Stimulated activated naive B cell treated with anti-CD40 and anti-IgM and Interleukin-4, amounts not matched to agents 10 μg/mL and 1 μg/mL and 100 μg/mL, for 72 hours (primary cell): Measurements from ENCODE around the gene HSPA1B.
"Not testable (repeated sequence)": the region's sequence is repeated elsewhere in the genome, so short reads cannot be mapped to it uniquely, and the experiment has no call there.

ENCODE experiments used
- ATAC-seq, 2 donors: fragments of 150-1000 bp; cut with Tn5 transposase; replicated peaks; 2 replicates each; pipeline ENCODE4 v1.10.0; 2021; ENCODE audit warnings: moderate library complexity in 1 of 2
- DNase-seq: peaks from one replicate; pipeline ENCODE4 v3.0.0; 2021
- H3K27ac Mint-ChIP-seq: one replicate; pipeline ENCODE4 v1.8.0; 2022; ENCODE audit warnings: mild to moderate bottlenecking, mixed read lengths
- H3K27me3 Mint-ChIP-seq, 2 donors: one replicate each; pipeline ENCODE4 v1.8.0; 2022; ENCODE audit warnings: mixed read lengths in 2 of 2
- H3K36me3 Mint-ChIP-seq, 2 donors: one replicate each; pipeline ENCODE4 v1.8.0; 2022; ENCODE audit warnings: mixed read lengths in 2 of 2, mild to moderate bottlenecking in 1 of 2
- H3K4me1 Mint-ChIP-seq, 2 donors: one replicate each; pipeline ENCODE4 v1.8.0; 2022; ENCODE audit warnings: mixed read lengths in 2 of 2, mild to moderate bottlenecking in 1 of 2
- H3K4me3 Mint-ChIP-seq, 2 donors: one replicate each; pipeline ENCODE4 v1.8.0; 2022; ENCODE audit warnings: mild to moderate bottlenecking in 2 of 2, mixed read lengths in 2 of 2, moderate library complexity in 1 of 2
- H3K9me3 Mint-ChIP-seq, 2 donors: one replicate each; pipeline ENCODE4 v1.8.0; 2022; ENCODE audit warnings: mixed read lengths in 2 of 2, mild to moderate bottlenecking in 1 of 2

HSPA1B gene

GRCh38 chr6:31865205-31866118 is 37.9 kb downstream of the HSPA1B start:
- DNase-seq (no peak), ATAC-seq (no peak)
- Mint-ChIP-seq H3K4me1 (peaks cover 18 to 36% of the 10 kb centered on the region in 2 donors), H3K9me3 (no peaks in the 10 kb centered on the region), H3K4me3 (no peak overlapping the region), H3K27me3 (peaks cover 0 to 6% of the 10 kb centered on the region in 2 donors), H3K27ac (peak overlapping the region; percentile 25), H3K36me3 (peaks cover 4 to 13% of the 10 kb centered on the region in 2 donors)

GRCh38 chr6:31868658-31868971 is 41.1 kb downstream of the HSPA1B start:
- not testable (repeated sequence) for ATAC-seq, H3K36me3 Mint-ChIP-seq

DNA sequence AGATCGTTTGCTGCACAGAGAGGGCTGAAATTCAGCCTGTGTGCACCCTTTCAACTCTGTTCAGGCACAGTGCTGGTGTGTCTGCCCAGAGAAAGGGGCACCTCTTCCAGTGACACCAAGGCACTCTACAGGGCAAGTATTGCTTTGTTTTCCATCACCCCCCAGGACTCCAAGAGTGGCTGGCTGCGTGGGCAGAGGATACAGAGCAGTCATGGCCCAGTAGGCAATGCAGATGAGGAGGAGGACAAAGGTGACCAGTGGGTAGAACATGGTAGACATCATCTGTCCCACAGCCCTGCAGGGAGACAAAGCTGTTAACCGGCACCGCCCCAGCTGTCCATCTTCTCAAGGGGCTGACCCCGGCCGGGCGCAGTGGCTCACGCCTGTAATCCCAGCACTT is 41.8 kb downstream of the HSPA1B start:
- Mint-ChIP-seq H3K9me3 (no peaks in the 10 kb centered on the region), H3K27me3 (peaks cover 6 to 11% of the 10 kb centered on the region in 2 donors), H3K36me3 (no peaks in the 10 kb centered on the region), H3K4me1 (peaks cover 4 to 9% of the 10 kb centered on the region in 2 donors), H3K4me3 (no peak overlapping the region), H3K27ac (no peak overlapping the region)
- DNase-seq, result no peak
- ATAC-seq, result no peak

More at GRCh38 chr6:31868658-31868971, 41.1 kb downstream of the HSPA1B start:
- not testable (repeated sequence) for H3K9me3 Mint-ChIP-seq, H3K27ac Mint-ChIP-seq, H3K4me3 Mint-ChIP-seq, DNase-seq
- peaks cover 6 to 11% of the 10 kb centered on the region in 2 donors for H3K27me3 Mint-ChIP-seq
- peaks cover 5 to 17% of the 10 kb centered on the region in 2 donors for H3K4me1 Mint-ChIP-seq

DNA sequence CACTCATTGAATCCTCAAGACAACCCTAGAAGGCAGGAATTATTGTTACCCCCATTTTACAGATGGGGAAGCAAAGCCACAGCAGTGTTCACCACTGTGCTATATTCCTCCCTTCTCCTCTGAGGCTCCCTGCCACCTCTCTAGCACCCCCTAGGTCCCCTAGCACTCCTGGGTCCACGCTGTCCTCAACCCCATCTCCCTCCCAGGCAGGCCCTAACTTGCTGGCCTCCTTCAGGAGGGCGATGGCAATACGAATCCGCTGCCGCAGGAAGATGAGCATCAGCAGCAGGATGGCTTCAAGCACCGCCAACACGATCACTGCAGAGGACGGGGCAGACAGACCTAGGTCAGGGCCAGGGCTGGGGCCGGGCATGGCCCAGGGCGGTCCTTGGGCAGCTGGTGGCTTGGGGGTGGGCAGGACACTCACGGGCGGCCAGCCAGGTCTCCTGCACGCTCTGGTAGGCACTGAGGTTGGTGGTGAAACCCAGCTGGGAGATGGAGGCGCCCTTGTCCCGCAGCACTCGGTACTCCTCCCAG is 42.9 kb downstream of the HSPA1B start:
- H3K27me3 Mint-ChIP-seq, result peaks cover 6 to 11% of the 10 kb centered on the region in 2 donors
- H3K27ac Mint-ChIP-seq, result no peak overlapping the region
- ATAC-seq, result peak in 1 of 2 donors; percentile 41
- H3K4me1 Mint-ChIP-seq, result no peaks in the 10 kb centered on the region
- no peak overlapping the region for H3K4me3 Mint-ChIP-seq
- no peaks in the 10 kb centered on the region for H3K36me3 Mint-ChIP-seq
- H3K9me3 Mint-ChIP-seq, result no peaks in the 10 kb centered on the region
- DNase-seq, result no peak

DNA sequence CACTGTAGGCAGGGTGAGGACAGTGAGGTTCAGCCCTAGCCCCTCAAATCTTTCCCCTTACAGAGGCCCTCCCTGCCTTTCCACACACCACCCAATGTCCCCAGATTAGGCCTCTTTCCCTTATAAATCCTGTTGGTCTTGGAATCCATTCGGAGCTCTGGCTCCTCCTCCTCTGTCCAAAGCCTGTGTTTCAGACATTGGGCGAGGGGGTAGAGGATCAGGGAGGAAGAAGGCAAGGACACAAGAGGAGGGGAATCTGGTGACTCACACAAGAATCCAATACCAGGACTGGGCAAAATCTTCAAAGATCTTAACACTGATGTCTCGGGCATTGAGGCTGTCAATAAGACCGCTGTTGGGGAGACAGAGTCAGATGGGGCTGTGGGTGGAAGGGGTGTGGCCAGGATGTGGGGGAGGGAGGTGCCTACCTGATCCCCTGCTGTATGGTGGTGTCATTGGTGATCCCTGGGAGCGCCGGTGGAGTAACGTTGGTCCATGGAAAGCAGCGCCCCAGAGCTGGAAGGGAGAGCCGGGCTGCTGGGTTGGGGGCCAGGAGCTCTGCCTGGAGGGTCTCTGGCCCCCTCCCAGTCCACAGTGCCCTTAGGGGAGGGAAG is 43.6 kb downstream of the HSPA1B start:
- Mint-ChIP-seq H3K4me1 (no peaks in the 10 kb centered on the region), H3K4me3 (no peak overlapping the region), H3K36me3 (no peaks in the 10 kb centered on the region), H3K27ac (peak overlapping the region; percentile 25), H3K27me3 (peaks cover 6 to 11% of the 10 kb centered on the region in 2 donors), H3K9me3 (no peaks in the 10 kb centered on the region)
- ATAC-seq (no peak), DNase-seq (no peak)

DNA sequence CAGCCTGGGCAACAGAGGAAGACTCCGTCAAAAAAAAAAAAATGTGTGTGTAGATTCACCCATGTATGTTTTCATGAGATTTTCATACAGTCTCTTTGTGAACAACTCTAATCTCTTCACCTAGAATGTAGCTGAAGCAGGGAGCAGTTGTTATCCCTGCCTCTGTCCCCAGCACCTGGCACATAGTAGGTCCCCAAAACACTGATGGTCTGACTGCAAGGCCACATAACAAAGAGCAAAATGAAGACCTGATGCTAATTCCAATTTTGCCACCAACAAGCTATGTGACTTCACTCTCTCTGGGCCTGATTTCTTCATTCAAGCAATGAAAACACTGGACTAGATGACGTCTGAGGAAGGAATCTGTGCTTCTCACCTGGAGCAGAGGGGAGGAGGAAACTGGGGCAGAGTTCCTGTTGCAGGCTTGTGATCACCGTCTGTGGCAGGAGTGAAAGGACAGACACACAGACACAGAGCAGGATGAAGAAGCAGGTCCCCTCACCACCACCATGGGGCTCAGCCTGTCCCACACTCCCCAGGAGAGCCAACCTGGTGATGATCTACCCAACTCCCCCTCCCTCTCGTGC is 46.6 kb downstream of the HSPA1B start:
- peaks cover 6 to 7% of the 10 kb centered on the region in 2 donors for H3K27me3 Mint-ChIP-seq
- ATAC-seq, result no peak
- no peaks in the 10 kb centered on the region for H3K4me1 Mint-ChIP-seq
- DNase-seq, result no peak
- H3K27ac Mint-ChIP-seq, result no peak overlapping the region
- H3K9me3 Mint-ChIP-seq, result no peaks in the 10 kb centered on the region
- peaks cover 2 to 3% of the 10 kb centered on the region in 2 donors for H3K36me3 Mint-ChIP-seq
- H3K4me3 Mint-ChIP-seq, result no peak overlapping the region

GRCh38 chr6:31874836-31875572 is 47.5 kb downstream of the HSPA1B start:
- ATAC-seq, result no peak
- Mint-ChIP-seq H3K27me3 (peaks cover 4 to 6% of the 10 kb centered on the region in 2 donors), H3K27ac (peak overlapping the region; percentile 20)

DNA sequence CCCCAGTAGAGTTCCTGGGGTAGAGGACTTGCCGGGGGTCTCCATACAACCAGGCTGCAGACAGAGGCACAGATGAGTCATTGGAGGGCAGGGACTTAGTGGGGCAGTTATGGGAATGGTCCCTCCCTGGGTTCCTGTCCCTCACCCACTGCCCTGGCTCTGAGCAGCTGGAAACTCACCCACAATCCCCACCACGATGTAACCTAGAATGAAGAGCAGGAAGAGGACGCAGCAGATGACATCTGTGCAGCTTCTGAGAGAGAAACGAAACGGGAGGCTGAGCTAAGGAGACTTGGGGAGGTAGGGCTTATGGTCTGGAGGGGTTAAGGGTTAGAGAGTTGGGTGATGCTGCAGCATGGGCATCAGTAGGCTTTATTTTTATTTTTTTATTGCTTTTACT is 48.3 kb downstream of the HSPA1B start:
- Mint-ChIP-seq H3K27me3 (peaks cover 4 to 6% of the 10 kb centered on the region in 2 donors), H3K27ac (no peak overlapping the region), H3K4me3 (no peak overlapping the region), H3K36me3 (peaks cover 14 to 16% of the 10 kb centered on the region in 2 donors), H3K4me1 (no peaks in the 10 kb centered on the region), H3K9me3 (no peaks in the 10 kb centered on the region)
- ATAC-seq (no peak), DNase-seq (no peak)

More at GRCh38 chr6:31874836-31875572, 47.5 kb downstream of the HSPA1B start:
- DNase-seq, result no peak
- H3K36me3 Mint-ChIP-seq, result peaks cover 10 to 11% of the 10 kb centered on the region in 2 donors
- H3K4me3 Mint-ChIP-seq, result no peak overlapping the region
- no peaks in the 10 kb centered on the region for H3K9me3 Mint-ChIP-seq
- no peaks in the 10 kb centered on the region for H3K4me1 Mint-ChIP-seq

DNA sequence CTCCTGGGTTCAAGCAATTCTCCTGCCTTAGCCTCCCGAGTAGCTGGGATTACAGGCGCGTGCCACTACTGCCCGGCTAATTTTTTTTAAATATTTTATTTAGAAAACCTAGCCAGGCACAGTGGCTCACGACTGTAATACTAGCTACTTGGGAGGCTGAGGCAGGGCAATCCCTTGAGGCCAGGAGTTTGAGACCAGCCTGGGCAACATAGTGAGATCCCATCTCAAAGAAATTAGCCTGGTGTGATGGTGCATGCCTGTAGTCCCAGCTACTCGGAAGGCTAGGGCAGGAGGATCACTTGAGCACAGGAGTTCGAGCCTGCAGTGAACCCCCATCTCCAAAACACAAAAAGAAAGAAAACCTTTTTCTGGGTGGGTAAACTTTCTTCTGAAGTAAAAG is 48.8 kb downstream of the HSPA1B start:
- peaks cover 0 to 1% of the 10 kb centered on the region in 2 donors for H3K4me1 Mint-ChIP-seq
- DNase-seq (no peak), ATAC-seq (no peak)
- peaks cover 18 to 21% of the 10 kb centered on the region in 2 donors for H3K36me3 Mint-ChIP-seq
- no peaks in the 10 kb centered on the region for H3K9me3 Mint-ChIP-seq
- H3K4me3 Mint-ChIP-seq, result no peak overlapping the region
- peaks cover 4 to 6% of the 10 kb centered on the region in 2 donors for H3K27me3 Mint-ChIP-seq
- no peak overlapping the region for H3K27ac Mint-ChIP-seq

GRCh38 chr6:31877125-31877650 is 49.6 kb downstream of the HSPA1B start:
- Mint-ChIP-seq H3K9me3 (no peaks in the 10 kb centered on the region), H3K36me3 (peaks cover 23 to 28% of the 10 kb centered on the region in 2 donors), H3K4me1 (peaks cover 0 to 1% of the 10 kb centered on the region in 2 donors), H3K27me3 (no peaks in the 10 kb centered on the region), H3K4me3 (no peak overlapping the region), H3K27ac (no peak overlapping the region)
- ATAC-seq (no peak), DNase-seq (no peak)

DNA sequence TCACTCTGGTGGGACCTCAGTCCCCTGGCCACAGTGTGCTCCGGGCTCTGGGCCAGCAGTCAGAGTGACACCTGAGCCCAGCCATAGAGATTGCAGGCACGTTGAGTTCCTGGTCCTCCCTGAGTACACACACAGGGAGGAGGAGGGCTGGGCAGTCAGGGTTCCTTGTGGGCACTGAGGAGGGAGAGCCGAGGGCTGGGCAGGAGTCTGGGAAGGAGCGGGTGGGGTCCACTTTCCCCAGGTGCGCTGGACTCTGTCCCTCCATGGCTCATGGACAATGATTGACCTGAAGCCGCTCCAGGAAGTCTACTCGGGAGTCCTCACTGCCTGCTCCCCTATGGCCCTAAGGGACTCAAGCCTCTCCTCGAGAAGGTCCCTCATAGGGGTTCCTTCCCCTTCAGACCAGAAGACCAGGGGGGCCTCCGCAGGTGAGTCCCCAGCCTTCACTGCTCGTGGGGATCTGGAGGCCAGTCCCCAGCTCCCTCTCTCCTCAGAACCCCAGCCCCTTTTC is 50.2 kb downstream of the HSPA1B start:
- Mint-ChIP-seq H3K9me3 (no peaks in the 10 kb centered on the region), H3K27ac (no peak overlapping the region), H3K27me3 (no peaks in the 10 kb centered on the region), H3K4me1 (peaks cover 0 to 1% of the 10 kb centered on the region in 2 donors), H3K36me3 (peaks cover 27 to 33% of the 10 kb centered on the region in 2 donors), H3K4me3 (no peak overlapping the region)
- DNase-seq (no peak), ATAC-seq (peak in 1 of 2 donors; percentile 8)

GRCh38 chr6:31878222-31878621 is 50.7 kb downstream of the HSPA1B start:
- peak overlapping the region; percentile 79 for H3K27ac Mint-ChIP-seq

GRCh38 chr6:31878726-31879125 is 51.2 kb downstream of the HSPA1B start, which contains the start of gene SLC44A4:
TSS of gene SLC44A4 (minus strand) at chr6:31878997. CDS start at chr6:31878980, 17 bp downstream.
- Mint-ChIP-seq H3K9me3 (no peaks in the 10 kb centered on the region), H3K27ac (peak within 1 kb of the TSS; percentile 79), H3K4me3 (no peak within 1 kb of the TSS), H3K27me3 (no peaks in the 10 kb centered on the region), H3K4me1 (peaks cover 0 to 1% of the 10 kb centered on the region in 2 donors), H3K36me3 (peaks cover 36 to 40% of the 10 kb centered on the region in 2 donors)
- DNase-seq (no peak), ATAC-seq (peak in 1 of 2 donors; percentile 8)

More at GRCh38 chr6:31878222-31878621, 50.7 kb downstream of the HSPA1B start:
- H3K4me1 Mint-ChIP-seq, result peaks cover 0 to 1% of the 10 kb centered on the region in 2 donors
- no peaks in the 10 kb centered on the region for H3K9me3 Mint-ChIP-seq
- no peak for DNase-seq
- ATAC-seq, result no peak
- H3K36me3 Mint-ChIP-seq, result peaks cover 32 to 38% of the 10 kb centered on the region in 2 donors
- no peaks in the 10 kb centered on the region for H3K27me3 Mint-ChIP-seq
- no peak overlapping the region for H3K4me3 Mint-ChIP-seq
